K562 (cell line): Measurements from ENCODE around the gene FAM174C. TPM values are rescaled to one million over a fixed set of nuclear protein-coding genes. Genes with fewer than 3 reads are reported as not detected.
A peak's percentile ranks its signal among the peaks of the same experiment; 100 is the strongest.

Source experiments
- ARNT ChIP-seq, 2 experiments: fragments of 450-650 bp; IDR thresholded peaks; 2 replicates each; pipeline ENCODE4 v1.6.1; 2016; ENCODE audit warnings: mild to moderate bottlenecking in 1 of 2
- DNMT1 ChIP-seq: fragments of 450-650 bp; IDR thresholded peaks from 2 replicates; pipeline ENCODE4 v1.6.1; 2016; ENCODE audit warnings: antibody characterized with exemption, mild to moderate bottlenecking
- E2F5 ChIP-seq: sonication (generic); formaldehyde crosslinking; IDR thresholded peaks from 2 replicates; pipeline ENCODE4 v1.8.0; 2022; ENCODE audit warnings: mild to moderate bottlenecking, missing genetic modification reagents
- FUS ChIP-seq: fragments of 200-400 bp; formaldehyde crosslinking; optimal IDR thresholded peaks from 2 replicates; pipeline ENCODE3; 2017; ENCODE audit warnings: low read depth, low read length
- GABPB1 ChIP-seq: sonication (generic); formaldehyde crosslinking; IDR thresholded peaks from 2 replicates; pipeline ENCODE4 v1.8.0; 2022; ENCODE audit warnings: mild to moderate bottlenecking, missing genetic modification reagents
- HNRNPH1 ChIP-seq: fragments of 200-400 bp; formaldehyde crosslinking; optimal IDR thresholded peaks from 2 replicates; pipeline ENCODE3; 2017; ENCODE audit warnings: low read depth, mild to moderate bottlenecking, low read length, moderate library complexity
- KDM1A ChIP-seq, 2 experiments: fragments of 450-650 bp; IDR thresholded peaks; 2 replicates each; pipeline ENCODE4 v1.6.1; 2016; ENCODE audit warnings: mild to moderate bottlenecking in 2 of 2
- MBD2 ChIP-seq: sonication (generic); IDR thresholded peaks from 2 replicates; pipeline ENCODE4 v1.6.1; 2016; ENCODE audit warnings: low read depth, borderline replicate concordance
- MEF2A ChIP-seq: IDR thresholded peaks from 2 replicates; pipeline ENCODE4 v1.6.1; 2011; ENCODE audit warnings: low read depth, mild to moderate bottlenecking, low read length, moderate library complexity; ENCODE audit not compliant: control insufficient read depth
- ZNF224 ChIP-seq: sonication (generic); formaldehyde crosslinking; IDR thresholded peaks from 2 replicates; pipeline ENCODE4 v1.8.0; 2022; ENCODE audit warnings: mild to moderate bottlenecking, missing genetic modification reagents
- ZNF717 ChIP-seq: fragments of 250-450 bp; sonication (Bioruptor Pico); IDR thresholded peaks from 2 replicates; pipeline ENCODE4 v1.5.0; 2021
- polyA plus RNA-seq, 8 experiments: library from polyadenylated mRNA; depleted of rRNA in 4 of 8; stranded (reverse) in 5 of 8; unstranded in 3 of 8; fragments of >200 nt; fragmentation: Nextera tagmentation in 2 of 8; fragmentation: Illumina TruSeq in 1 of 8; extraction: Ambion mirVana in 2 of 8; extraction: Trizol in 1 of 8; gene quantifications; 2 replicates each; pipeline versions ENCODE4 v1.2.1 to v1.2.3, GENCODE V29; 2011 to 2014; ENCODE audit warnings: inconsistent platforms in 1 of 8, missing spikeins in 1 of 8
- total RNA-seq, 7 experiments: library from RNA; depleted of rRNA in 6 of 7; stranded (reverse); fragments of >200 nt in 6 of 7; fragmentation: Illumina TruSeq in 2 of 7; extraction: Trizol in 2 of 7; gene quantifications; 2 replicates each; pipeline versions ENCODE4 v1.2.1 to v1.2.3, GENCODE V29; 2011 to 2021; ENCODE audit warnings: low replicate concordance in 1 of 7
- TF ChIP-seq, protein P1 (sequence below): fragments of 450-650 bp; IDR thresholded peaks from 2 replicates; pipeline ENCODE4 v1.6.1; 2016; ENCODE audit warnings: mild to moderate bottlenecking, moderate library complexity
- TF ChIP-seq, protein P2 (sequence below): fragments of 250-450 bp; sonication (Bioruptor Pico); IDR thresholded peaks from 2 replicates; pipeline ENCODE4 v1.5.0; 2020; ENCODE audit warnings: mild to moderate bottlenecking

The FAM174C gene
- total and polyA plus RNA-seq, 9 of the 15 experiments (the other 6 are each of a cell fraction or from before 2014, with no cell fraction given), result 0.66 to 89.6 (median 20.3) TPM

- no peak for TF ChIP-seq ARNT (IDR thresholded peaks at IDR 0.05)
- TF ChIP-seq DNMT1, result no peak
- TF ChIP-seq HNRNPH1, result no peak
- peak; percentile 51; the same call in 1 of the 2 replicates for TF ChIP-seq GABPB1 (CRISPR knock-in tag)
- no peak for TF ChIP-seq MEF2A
- no peak for TF ChIP-seq E2F5 (CRISPR knock-in tag)
- no peak for TF ChIP-seq ZNF717 (CRISPR knock-in tag)
- TF ChIP-seq, protein P1, sequence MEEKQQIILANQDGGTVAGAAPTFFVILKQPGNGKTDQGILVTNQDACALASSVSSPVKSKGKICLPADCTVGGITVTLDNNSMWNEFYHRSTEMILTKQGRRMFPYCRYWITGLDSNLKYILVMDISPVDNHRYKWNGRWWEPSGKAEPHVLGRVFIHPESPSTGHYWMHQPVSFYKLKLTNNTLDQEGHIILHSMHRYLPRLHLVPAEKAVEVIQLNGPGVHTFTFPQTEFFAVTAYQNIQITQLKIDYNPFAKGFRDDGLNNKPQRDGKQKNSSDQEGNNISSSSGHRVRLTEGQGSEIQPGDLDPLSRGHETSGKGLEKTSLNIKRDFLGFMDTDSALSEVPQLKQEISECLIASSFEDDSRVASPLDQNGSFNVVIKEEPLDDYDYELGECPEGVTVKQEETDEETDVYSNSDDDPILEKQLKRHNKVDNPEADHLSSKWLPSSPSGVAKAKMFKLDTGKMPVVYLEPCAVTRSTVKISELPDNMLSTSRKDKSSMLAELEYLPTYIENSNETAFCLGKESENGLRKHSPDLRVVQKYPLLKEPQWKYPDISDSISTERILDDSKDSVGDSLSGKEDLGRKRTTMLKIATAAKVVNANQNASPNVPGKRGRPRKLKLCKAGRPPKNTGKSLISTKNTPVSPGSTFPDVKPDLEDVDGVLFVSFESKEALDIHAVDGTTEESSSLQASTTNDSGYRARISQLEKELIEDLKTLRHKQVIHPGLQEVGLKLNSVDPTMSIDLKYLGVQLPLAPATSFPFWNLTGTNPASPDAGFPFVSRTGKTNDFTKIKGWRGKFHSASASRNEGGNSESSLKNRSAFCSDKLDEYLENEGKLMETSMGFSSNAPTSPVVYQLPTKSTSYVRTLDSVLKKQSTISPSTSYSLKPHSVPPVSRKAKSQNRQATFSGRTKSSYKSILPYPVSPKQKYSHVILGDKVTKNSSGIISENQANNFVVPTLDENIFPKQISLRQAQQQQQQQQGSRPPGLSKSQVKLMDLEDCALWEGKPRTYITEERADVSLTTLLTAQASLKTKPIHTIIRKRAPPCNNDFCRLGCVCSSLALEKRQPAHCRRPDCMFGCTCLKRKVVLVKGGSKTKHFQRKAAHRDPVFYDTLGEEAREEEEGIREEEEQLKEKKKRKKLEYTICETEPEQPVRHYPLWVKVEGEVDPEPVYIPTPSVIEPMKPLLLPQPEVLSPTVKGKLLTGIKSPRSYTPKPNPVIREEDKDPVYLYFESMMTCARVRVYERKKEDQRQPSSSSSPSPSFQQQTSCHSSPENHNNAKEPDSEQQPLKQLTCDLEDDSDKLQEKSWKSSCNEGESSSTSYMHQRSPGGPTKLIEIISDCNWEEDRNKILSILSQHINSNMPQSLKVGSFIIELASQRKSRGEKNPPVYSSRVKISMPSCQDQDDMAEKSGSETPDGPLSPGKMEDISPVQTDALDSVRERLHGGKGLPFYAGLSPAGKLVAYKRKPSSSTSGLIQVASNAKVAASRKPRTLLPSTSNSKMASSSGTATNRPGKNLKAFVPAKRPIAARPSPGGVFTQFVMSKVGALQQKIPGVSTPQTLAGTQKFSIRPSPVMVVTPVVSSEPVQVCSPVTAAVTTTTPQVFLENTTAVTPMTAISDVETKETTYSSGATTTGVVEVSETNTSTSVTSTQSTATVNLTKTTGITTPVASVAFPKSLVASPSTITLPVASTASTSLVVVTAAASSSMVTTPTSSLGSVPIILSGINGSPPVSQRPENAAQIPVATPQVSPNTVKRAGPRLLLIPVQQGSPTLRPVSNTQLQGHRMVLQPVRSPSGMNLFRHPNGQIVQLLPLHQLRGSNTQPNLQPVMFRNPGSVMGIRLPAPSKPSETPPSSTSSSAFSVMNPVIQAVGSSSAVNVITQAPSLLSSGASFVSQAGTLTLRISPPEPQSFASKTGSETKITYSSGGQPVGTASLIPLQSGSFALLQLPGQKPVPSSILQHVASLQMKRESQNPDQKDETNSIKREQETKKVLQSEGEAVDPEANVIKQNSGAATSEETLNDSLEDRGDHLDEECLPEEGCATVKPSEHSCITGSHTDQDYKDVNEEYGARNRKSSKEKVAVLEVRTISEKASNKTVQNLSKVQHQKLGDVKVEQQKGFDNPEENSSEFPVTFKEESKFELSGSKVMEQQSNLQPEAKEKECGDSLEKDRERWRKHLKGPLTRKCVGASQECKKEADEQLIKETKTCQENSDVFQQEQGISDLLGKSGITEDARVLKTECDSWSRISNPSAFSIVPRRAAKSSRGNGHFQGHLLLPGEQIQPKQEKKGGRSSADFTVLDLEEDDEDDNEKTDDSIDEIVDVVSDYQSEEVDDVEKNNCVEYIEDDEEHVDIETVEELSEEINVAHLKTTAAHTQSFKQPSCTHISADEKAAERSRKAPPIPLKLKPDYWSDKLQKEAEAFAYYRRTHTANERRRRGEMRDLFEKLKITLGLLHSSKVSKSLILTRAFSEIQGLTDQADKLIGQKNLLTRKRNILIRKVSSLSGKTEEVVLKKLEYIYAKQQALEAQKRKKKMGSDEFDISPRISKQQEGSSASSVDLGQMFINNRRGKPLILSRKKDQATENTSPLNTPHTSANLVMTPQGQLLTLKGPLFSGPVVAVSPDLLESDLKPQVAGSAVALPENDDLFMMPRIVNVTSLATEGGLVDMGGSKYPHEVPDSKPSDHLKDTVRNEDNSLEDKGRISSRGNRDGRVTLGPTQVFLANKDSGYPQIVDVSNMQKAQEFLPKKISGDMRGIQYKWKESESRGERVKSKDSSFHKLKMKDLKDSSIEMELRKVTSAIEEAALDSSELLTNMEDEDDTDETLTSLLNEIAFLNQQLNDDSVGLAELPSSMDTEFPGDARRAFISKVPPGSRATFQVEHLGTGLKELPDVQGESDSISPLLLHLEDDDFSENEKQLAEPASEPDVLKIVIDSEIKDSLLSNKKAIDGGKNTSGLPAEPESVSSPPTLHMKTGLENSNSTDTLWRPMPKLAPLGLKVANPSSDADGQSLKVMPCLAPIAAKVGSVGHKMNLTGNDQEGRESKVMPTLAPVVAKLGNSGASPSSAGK, result peak; percentile 84
- TF ChIP-seq ZNF224 (CRISPR knock-in tag), result no peak
- TF ChIP-seq FUS, result no peak
- no peak for TF ChIP-seq KDM1A (IDR thresholded peaks at IDR 0.05)
- TF ChIP-seq, protein P2, sequence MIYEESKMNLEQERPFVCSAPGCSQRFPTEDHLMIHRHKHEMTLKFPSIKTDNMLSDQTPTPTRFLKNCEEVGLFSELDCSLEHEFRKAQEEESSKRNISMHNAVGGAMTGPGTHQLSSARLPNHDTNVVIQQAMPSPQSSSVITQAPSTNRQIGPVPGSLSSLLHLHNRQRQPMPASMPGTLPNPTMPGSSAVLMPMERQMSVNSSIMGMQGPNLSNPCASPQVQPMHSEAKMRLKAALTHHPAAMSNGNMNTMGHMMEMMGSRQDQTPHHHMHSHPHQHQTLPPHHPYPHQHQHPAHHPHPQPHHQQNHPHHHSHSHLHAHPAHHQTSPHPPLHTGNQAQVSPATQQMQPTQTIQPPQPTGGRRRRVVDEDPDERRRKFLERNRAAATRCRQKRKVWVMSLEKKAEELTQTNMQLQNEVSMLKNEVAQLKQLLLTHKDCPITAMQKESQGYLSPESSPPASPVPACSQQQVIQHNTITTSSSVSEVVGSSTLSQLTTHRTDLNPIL, result no peak
- TF ChIP-seq MBD2, result 0 out of 2 replicates have a peak, but pooled peaks have one; percentile 28
Observed at GRCh38 chr19:1249298-1249989, 25.9 kb upstream of the FAM174C start (continued).
